NCI-H748 (cell line): Measurements from ENCODE around the gene ITFG2.

Experiments used
- DNase-seq: peaks from one replicate; lab custom pipeline; 2025; ENCODE audit not compliant: unreplicated experiment; lab: John Stamatoyannopoulos, UW

The ITFG2 gene

DNA sequence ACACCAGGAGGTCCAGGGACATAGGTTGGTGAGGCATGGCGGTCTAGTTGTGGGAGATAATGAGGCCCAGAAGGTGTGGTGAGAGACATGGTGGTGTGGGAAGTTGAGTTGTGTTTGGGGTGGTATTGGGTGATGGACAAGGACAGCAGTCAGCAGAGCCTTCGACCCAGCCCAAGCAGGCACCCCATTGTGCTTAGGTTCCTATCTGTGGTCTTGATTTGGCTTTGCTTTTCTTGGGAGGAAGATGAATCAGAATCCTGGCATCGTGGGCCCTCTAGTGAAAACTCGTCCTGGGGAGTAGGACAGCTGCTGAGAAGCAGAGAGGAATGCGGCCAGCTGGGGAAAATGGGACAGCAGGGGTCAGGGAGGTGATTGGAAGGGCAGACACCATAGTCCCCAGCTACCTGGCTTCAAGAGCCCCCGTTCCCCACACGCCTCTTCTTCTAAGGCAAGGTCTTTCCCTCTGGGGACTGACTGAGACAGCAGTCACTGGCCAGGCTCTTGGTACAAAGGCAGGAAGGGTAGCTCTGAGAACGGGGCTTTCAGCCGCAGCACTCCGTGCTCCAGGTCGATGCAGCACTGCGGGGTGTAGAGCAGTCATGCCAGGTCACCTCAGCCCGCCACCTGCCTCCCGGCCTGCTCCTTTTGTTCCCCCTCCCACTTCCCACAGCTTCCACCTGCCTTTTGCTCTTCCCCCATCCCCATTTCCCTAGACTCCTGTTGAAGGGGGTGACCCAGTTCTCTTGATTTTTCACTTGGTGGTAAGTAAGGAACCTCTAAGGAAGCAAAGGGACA lies 14.4 kb downstream of the ITFG2 start:
- no peak for DNase-seq

DNA sequence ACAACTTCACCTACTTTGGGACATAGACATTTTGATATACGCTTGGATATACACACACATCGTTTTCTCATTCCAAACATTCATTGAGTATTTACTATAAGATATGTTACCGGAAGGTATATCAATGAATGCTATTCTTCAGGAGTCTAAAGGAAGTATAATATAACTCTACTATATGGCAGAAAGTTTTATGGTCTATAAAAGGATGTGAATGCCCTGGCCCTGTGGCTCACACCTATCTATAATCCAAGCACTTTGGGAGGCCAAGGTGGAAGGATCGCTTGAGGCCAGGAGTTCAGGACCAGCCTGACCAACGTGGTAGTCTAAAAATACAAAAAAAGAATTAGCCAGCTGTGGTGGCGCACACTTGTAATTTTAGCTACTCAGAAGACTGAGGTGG lies 16.8 kb downstream of the ITFG2 start:
- no peak for DNase-seq

DNA sequence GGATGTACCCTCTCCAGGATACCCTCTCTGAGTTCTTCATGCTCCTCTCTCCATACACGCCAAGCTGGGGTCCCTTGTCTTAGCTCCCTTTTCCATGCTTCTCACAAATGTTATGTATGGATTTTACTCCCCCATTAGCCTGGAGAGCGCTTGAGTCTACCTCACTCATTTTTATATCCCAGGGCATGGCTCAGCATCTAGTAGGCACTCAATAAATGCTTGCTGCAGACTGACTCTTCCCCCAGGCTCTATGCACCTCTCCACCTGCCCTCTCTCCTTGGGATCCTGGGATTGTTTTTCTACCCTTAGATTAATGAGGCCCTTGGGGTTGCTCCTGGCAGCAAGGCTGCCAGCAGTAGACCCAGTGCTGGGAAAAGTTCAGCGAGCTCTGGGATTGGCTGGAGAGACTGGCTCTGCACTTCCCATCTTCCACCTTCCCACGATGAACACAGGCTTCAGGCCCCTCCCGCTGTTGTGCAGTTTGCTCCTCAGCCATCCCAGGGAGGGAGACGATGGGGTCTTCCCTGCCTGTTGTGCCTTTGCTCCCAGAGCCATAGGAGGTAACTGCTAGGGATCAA lies 20.2 kb downstream of the ITFG2 start:
- DNase-seq = no peak

DNA sequence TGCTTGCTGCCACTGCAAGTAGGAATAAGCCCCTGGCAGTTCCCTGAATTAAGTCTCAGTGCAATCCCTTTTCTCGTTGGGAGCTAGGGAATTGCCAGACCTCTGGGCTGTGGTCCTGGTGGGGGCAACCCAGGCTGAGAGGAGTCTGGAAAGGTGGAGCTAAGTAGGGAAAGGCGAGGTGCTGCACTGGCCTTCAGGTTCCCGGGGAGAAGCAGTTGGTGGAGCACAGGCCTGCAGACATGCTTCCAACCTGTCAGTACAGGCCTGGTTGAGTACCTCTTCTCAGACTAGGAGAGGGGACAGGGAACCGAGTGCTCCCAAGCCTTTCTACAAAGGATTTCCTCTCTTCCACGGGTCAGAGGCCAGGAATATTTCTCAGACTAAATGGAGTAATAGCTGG lies 20.9 kb downstream of the ITFG2 start:
- DNase-seq = no peak

DNA sequence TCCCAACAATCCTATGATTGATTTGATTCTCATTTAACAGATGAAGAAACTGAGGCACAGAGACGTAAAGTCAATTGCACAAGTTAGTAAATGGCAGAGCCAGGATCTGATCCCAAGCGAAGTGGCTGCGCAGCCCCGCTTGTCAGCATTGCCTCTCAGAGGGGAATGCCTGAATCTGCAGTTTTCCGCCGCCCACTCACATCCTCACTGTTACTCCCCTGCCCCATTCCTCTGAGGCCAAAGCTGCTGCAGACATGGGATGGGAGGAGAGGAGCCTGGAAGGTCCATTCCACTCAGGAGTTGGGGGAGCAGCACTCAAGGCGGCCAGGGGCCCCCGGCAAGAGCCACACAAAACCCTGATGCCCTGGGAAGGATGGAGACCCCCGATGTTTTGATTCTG lies 21.3 kb downstream of the ITFG2 start:
- DNase-seq = no peak

DNA sequence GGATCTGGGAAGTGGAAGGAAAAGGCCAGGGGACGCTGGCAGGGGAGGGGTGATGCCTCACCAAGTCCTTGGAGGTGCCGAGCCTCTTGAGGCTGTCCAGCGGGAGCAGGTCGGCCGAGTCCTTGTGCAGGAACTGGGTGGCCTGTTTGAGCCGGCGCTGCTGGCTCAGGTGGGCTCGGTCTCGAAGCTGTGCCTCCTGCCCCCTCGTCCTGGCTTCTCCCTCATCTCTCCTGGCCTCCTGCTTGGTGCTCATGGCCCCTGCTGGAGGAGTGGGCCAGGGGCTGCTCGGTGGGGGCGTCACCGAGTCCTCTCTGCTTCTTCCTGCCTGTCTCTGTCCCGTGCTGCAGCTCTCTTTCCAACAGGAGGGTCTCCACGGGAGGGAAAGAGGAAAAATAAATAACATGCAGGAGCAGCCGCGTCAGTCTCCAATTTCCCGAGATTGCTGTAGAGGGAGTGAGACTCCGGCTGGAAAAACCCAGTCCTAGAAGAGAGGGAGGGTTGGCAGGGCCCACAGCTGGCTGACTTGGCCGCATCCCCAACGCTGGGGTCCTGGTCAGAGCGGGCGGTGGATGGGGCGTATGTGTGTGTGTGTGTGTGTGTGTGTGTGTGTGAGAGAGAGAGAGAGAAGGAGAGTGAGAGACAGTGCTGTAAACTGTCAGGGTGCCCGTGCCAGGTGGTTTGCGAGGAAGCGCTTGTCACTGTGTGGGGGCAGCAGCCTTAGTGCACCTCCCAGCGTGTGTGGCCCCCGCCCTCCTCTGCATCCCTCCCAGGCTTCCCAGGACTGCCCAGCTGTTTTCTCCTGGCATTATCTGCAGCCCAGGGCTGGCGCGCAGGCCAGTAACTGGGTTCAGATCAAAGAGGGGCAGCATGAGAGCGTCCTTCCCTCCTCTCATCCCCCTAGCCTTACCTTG lies 22.4 kb downstream of the ITFG2 start, which contains the start of gene NRIP2:
TSS of gene NRIP2 (minus strand) at position 455 of the 911 bp plus-strand sequence. CDS start at position 403, 52 bp downstream.
- peak; percentile 68 for DNase-seq

DNA sequence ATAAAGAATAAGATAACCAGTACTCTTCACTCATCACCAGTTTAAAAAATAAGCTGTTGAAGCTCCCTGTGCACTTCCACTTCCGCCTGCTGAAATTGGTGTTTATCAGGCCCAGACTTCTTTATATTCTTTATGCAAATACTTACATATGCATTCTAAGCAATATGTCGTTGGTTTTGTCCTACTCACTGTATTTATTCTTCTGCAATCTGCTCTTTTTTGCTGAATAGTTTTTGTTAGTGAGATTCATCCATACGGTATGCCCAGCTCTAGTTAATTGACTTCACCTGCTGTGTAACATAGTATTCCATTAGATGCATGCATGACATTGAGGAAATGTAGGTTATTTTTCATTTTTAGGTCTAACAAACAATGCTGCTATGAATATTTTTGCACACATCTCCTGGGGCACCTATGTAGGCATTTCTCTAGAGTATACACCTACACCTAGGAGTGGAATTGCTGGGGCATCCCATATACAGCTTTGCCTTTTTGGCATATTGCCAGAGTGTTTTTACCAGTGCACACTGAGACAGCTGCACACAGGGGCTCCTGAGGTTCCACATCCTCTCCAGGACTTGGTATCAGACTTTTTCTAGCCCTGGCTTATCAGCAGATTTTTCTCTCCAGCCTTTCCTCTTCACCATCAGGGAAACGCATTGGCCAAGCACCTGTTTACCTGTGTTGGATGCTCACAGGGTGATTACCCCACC lies 23.4 kb downstream of the ITFG2 start:
- peak; percentile 1 for DNase-seq

DNA sequence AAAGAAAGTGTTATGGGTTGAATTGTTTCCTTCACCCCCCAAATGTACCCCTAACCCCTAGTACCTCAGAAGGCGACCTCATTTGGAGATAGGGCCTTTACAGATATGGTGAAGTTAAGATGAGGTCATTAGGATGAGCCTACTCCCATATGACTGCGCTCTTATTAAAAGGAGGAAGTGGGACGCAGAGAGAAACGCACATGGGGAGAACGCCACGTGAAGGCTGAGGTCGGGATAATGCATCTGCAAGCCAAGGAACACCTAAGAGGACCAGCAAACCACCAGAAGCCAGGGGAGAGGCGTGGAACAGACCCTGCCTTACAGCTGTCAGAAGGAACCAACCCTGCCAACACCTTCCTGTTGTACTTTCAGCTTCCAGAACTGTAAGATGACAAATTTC lies 24.1 kb downstream of the ITFG2 start:
- no peak for DNase-seq

DNA sequence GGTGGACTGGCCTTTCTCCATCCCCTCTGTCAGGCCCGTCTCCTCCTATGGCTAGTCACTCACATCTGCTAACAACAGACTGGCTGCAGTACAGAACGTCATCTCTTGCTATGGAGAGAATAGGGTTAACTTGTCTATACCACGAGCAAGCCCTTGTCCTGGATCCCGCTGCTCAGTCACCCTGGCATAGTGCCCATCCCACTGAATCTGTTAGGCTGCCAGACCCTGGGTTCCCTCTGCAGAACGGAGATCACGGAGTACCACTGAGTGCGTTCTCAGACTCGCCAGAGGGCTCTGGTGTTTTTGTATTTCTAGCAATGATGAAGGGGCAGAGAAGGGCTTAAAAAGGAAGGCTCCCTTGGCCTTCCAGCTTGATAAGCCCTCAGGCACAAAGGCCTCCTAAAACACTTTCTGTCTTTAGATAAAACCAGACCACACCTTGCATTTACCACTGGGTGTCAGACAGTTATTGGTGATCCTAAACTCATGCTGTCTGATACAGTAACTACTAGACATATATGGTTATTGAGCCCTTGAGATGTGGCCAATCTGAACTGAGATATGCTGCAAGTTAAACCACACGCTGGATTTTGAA lies 28.7 kb downstream of the ITFG2 start:
- no peak for DNase-seq

DNA sequence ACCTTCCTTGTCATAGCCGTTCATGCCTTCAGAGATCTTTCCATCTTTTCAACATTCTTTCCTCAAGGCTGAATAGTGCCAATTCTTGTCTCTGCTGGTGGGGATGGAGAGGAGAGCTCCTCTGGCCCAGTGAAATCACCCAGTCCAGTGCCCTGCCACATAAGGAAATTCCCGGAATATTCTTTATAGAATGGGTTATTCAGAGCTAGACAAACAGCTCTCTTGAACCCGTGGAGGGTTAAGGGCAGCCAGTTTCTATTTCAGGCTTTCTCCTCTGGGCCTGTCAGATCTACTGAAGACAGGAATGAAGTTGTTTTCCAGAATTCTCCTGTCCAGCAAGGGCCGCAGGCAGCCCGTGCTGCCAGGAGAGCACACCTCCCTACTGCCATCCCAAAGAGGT lies 30.5 kb downstream of the ITFG2 start:
- no peak for DNase-seq

DNA sequence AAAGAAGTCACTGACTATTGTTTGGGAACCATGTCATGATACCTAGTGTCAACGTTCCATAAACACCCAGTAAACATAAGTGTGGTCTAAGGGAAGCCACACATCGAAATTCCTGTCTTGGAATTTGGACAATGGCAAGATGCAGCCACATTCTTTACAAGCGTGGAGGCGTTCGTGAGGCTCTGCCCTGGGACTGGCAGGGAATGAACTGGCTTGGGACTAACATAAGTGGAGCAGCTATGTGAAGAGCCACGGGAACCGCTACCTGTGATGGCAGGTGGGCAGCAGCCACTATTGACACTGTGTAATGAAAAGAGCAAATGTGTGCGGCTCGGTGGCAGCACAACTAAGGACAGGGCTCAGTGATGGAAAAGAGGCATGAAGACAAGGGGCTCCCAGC lies 32.3 kb downstream of the ITFG2 start:
- DNase-seq = no peak

DNA sequence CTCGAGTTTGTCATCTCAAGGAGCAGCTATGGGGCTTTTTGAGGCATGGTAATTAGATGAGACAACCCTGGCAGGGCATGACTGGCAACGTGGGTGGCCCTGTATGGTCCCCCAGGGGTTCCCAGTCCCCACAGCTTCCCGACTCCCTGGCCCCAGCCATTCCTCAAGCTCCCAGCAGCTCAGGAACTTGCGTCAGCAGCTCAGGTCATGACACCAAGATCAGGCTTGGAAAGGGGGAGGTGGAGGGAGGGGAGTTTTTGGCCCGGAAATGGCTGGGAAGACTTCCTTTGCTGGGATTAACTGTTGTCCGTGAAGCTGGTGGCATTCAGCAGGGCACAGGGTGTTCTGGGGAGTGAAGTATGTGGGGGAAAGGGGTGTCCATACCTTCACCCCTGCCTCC lies 32.8 kb downstream of the ITFG2 start:
- DNase-seq = no peak

DNA sequence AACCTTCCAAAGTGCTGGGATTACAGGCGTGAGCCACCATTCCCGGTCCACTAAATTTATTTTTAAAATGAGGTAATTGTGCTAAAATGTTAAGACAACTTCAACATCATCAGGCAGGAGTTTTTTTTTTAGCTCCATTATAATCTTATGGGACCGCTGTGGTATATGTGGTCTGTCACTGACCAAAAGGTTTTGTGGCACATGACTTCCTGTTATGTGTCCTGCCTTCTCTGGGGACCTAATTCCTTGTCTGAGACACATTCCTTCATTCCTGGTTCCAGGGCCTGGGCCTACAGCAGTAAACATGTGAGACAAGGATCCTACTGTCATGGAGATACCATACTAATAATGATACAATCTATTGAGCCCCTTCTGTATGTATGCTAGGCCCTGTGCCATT lies 39.5 kb downstream of the ITFG2 start:
- DNase-seq = no peak

DNA sequence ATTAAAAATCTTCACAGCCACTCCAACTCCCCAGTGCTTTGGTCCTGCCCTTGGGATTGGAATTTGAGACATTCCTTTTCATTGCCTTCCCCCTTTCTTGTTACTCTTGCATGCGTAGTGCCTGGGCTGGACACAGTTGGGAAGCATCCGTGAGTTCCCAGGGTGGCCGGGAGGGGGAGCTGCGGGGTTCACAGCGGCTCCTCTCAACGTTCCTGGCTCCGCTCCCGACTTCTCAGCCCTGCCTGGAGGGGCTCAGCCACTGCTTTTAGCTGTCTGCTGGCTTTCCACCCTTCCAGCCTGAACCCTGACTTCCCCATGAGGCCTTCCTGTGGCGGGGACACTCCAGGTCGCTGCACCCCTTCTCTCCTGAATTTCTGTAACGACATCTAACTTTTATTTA lies 41.2 kb downstream of the ITFG2 start:
- DNase-seq = peak; percentile 54

DNA sequence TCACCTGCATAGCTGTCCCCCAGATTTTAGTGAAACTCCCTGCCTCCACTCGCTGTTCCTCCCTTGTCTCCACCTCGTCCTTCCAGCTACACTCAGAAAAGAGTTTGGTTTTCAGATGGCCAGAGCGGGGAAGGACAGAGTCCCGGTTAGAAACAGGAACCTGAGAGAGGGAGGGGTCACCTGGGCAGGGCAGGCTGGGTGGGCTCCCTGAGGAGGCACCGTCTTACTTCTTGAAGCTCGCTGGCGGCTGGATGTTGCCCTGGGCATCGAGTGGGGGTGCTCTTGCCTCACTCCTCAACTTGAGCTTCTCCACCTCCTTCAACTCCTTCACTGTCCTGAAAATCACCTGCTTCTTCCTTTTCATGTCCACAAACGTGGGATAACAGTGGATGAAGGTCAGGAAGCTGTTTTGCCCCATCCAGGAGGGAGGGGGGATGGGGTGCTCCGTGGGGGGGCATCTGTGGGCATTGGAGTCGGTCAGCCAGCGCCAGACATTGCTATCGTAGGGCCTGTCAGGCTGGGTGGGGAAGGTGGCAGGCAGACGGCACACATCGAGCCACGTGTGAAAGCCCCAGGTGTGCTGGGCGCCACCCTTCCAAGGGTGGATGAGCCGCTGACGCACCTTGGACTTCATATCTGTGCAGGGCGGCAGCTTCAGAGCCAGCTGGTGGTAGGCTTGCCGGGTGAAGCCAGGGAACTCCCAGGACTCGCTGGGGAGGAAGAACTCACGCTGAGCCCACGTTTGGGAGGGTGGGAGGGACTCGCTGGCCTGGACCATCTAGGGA lies 42.4 kb downstream of the ITFG2 start:
- DNase-seq = no peak

DNA sequence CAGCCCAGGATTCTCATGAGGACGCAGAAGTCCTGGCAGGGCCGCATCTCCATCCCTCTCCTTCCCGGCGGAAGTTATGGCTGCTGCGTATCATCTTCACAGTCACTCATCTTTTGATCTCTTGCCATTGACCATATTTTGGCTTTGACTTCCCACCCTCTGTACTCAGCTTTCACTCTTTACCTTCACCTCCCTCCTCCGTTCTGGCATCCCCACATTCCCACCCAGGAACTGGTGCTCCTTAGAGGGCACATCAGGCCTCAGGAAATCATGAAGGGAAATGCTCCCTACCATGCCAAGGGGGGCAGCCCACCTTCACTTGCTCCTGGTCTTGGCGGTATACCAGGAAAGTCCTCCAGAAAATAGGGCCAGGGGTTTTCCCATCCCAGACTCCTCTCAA lies 43.1 kb downstream of the ITFG2 start:
- DNase-seq = no peak

DNA sequence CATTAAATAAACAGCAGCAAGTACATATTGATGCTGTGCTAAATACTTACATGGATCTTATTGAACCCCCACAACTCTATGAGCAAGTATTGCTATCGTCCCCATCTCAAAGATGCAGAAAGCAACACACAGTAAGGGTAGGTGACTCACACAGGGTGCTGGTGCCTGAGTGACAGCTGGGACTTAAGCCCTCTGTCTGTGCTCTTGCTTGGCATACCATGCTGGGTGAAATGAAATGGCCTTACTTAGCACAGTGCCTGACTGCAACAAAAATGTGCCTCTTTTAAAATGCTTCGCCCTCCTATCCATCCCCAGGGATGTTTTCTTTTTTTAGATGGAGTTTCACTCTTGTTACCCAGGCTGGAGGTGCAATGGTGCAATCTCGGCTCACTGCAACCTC lies 43.6 kb downstream of the ITFG2 start:
- no peak for DNase-seq

DNA sequence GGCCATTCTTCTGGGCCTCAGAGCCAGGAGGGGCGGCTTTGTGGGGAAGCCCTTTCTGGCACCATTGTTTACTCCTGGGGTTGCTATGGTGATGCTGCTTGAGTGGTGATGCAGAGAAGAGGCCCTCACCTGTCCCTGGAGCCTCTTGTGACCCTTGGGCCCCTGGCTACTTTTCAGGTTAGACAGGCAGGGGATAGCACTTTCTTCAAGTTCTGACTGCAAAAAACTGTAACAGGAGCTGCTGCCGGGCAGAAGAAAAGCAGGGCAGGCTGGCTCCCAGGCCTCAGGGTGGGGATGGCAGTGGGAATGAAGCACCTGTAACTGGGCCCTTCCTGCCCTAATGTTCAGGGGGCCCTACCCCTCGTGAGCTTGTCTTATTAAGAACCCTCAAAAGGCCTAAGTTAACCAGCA lies 44.6 kb downstream of the ITFG2 start, which contains the start of gene TEX52:
TSS of gene TEX52 (minus strand) at position 19 of the 411 bp plus-strand sequence. CDS start at position 6, 13 bp downstream.
- peak; percentile 53 for DNase-seq

DNA sequence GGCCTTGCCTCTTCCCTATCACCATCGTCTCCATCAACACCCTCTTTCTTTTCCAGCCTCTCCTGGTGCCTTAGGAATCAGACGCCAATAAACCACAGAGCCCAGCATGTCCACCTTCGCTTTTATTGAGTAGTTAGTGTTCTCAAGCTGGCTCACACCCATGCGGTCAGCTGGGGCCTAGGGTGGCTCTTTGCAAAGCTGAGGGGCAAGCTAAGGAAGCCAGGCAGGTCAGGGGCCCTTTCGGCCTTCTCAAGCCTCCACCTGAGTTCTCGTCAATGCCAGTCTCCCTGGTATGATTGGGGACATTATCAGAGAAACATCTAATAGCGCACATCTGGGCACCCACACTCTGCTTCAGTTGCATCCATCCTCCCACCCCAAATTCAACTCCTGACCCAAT lies 45.1 kb downstream of the ITFG2 start:
- no peak for DNase-seq

DNA sequence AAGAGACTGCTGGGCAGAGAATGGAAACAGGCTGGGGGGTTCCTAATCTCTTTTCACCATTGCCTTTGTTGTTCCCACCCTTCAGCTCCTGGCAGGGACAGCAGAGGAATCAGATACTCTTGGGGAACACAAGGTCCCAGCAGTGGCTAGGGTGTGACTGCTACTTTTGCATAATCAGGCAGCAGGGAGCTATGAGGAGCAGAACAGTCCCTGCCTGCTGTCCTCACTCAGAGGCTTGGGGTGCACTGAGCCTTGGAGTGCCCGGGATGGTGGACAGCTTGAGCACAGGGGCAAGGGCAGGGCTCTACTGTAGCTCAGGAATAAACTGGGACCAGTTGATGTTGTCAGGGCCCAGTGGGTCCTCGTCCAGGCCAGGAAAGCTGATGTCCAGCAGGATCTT lies 45.9 kb downstream of the ITFG2 start:
- no peak for DNase-seq
